NOMO-1 treated with DMSO at 0.1 percent for 48 hours (cell line): ENCODE data around the gene TNFAIP8L2.
"Not testable (repeated sequence)": the region's sequence is repeated elsewhere in the genome, so short reads cannot be mapped to it uniquely, and the experiment has no call there.

Experiments used
- DNase-seq: peaks from one replicate; lab custom pipeline; 2025; ENCODE audit not compliant: unreplicated experiment; lab: John Stamatoyannopoulos, UW

The TNFAIP8L2 gene

GRCh38 chr1:151188667-151189066 is 32.2 kb downstream of the TNFAIP8L2 start:
- not testable (repeated sequence) for DNase-seq

- DNase-seq, result peak; percentile 93
Measured at GRCh38 chr1:151189637-151190445, 33.4 kb downstream of the TNFAIP8L2 start, which contains the start of gene VPS72. Gene VPS72 (minus strand): TSS chr1:151190197. CDS start chr1:151190121, 76 bp downstream.

- no peak for DNase-seq
Measured at GRCh38 chr1:151192047-151192446, 35.6 kb downstream of the TNFAIP8L2 start.

- no peak for DNase-seq
Measured at GRCh38 chr1:151193304-151193703, 36.9 kb downstream of the TNFAIP8L2 start.

GRCh38 chr1:151193856-151194255 is 37.4 kb downstream of the TNFAIP8L2 start:
- DNase-seq, result no peak

- DNase-seq, result not testable (repeated sequence)
Measured at GRCh38 chr1:151194894-151195594, 38.6 kb downstream of the TNFAIP8L2 start.

- DNase-seq, result peak; percentile 88
Measured at GRCh38 chr1:151196292-151196800, 39.9 kb downstream of the TNFAIP8L2 start.

- DNase-seq, result no peak
Measured at GRCh38 chr1:151197863-151198253, 41.4 kb downstream of the TNFAIP8L2 start.

GRCh38 chr1:151198254-151199127 is 42.0 kb downstream of the TNFAIP8L2 start, which contains the start of gene PIP5K1A:
Gene PIP5K1A (plus strand): TSS chr1:151198552. CDS start chr1:151198997, 445 bp downstream.
- peak; percentile 99 for DNase-seq

GRCh38 chr1:151199873-151200581 is 43.6 kb downstream of the TNFAIP8L2 start:
- DNase-seq, result peak; percentile 11

- DNase-seq, result not testable (repeated sequence)
Measured at GRCh38 chr1:151205381-151205965, 49.0 kb downstream of the TNFAIP8L2 start.
